HepG2 (cell line): ENCODE measurements around the gene SLC22A12. TPM values are rescaled to one million over a fixed set of nuclear protein-coding genes. Genes with fewer than 3 reads are reported as not detected.
A peak's percentile ranks its signal among the peaks of the same experiment; 100 is the strongest.

Experiments used
- ATAC-seq: fragments of 200-7000 bp; cut with Tn5 transposase; 3 replicates; pipeline ENCODE4 v1.9.1; 2020; ENCODE audit warnings: mild to moderate bottlenecking, moderate library complexity
- BruUV-seq: library from RNA; stranded (reverse); fragments of 400-500 nt; replicated peaks from 2 replicates; lab custom pipeline; 2021; lab: Mats Ljungman, UMichigan
- CTCF ChIA-PET: fragments of 300-600 bp; formaldehyde crosslinking; extraction: SDS; loops from one replicate; lab custom pipeline; 2021; ENCODE audit warnings: low total read pairs, inconsistent platforms, low intra/inter-chr PET ratio; lab: Yijun Ruan, JAX
- POLR2A ChIA-PET: fragments of 350-600 bp; sonication (Branson Sonifier 250); formaldehyde crosslinking; loops from one replicate; lab custom pipeline; 2020; ENCODE audit warnings: antibody characterized with exemption, inconsistent platforms; lab: Yijun Ruan, JAX
- DNase-seq: peaks from one replicate; pipeline ENCODE4 v3.0.0-alpha.2; 2015; ENCODE audit warnings: low spot score
- FAIRE-seq: peaks from 3 replicates; lab custom pipeline; 2011; peaks lifted over from hg19 to GRCh38; lab: Jason Lieb, UNC
- H2AFZ ChIP-seq: one replicate; pipeline ENCODE4 v1.6.1; 2011; ENCODE audit warnings: low read length, inconsistent platforms
- H3K27ac ChIP-seq: fragments of 300-600 bp; 3 replicates; pipeline ENCODE4 v1.8.0; 2011; ENCODE audit warnings: mixed run types, mild to moderate bottlenecking, mixed read lengths, low read length, inconsistent platforms; ENCODE audit not compliant: insufficient read depth; ENCODE audit errors: extremely low read length
- H3K27me3 ChIP-seq, 2 experiments: fragments of 200-600 bp in 1 of 2; 2 replicates in 1 of 2; 3 replicates in 1 of 2; pipeline versions ENCODE4 v1.6.0 to v1.8.0; 2011; ENCODE audit warnings: low read length in 2 of 2, mild to moderate bottlenecking in 2 of 2, moderate library complexity in 2 of 2, inconsistent platforms in 1 of 2; ENCODE audit not compliant: insufficient read depth in 2 of 2, control insufficient read depth in 1 of 2
- H3K36me3 ChIP-seq, 2 experiments: fragments of 200-600 bp in 1 of 2; replicated peaks in 1 of 2; 2 replicates in 1 of 2; 3 replicates in 1 of 2; pipeline versions ENCODE4 v1.5.1 to v1.8.0; 2011; ENCODE audit warnings: low read length in 2 of 2, inconsistent platforms in 1 of 2; ENCODE audit not compliant: insufficient read depth in 2 of 2, control insufficient read depth in 1 of 2
- H3K4me1 ChIP-seq: 2 replicates; pipeline ENCODE4 v1.5.1; 2012; ENCODE audit warnings: low read length, inconsistent platforms; ENCODE audit not compliant: insufficient read depth
- H3K4me2 ChIP-seq: 2 replicates; pipeline ENCODE4 v1.6.0; 2011; ENCODE audit warnings: low read depth, low read length, inconsistent platforms
- H3K4me3 ChIP-seq, 3 experiments: fragments of 200-600 bp in 1 of 3; sonication (generic), shearing (Covaris generic) in 1 of 3; replicated peaks in 1 of 3; 2 replicates each; pipeline ENCODE4 v1.5.1; 2011 to 2016; ENCODE audit warnings: low read length in 3 of 3, inconsistent platforms in 2 of 3, low read depth in 2 of 3, mild to moderate bottlenecking in 2 of 3, control low read depth in 1 of 3, mixed read lengths in 1 of 3; ENCODE audit not compliant: insufficient read depth in 1 of 3
- H3K79me2 ChIP-seq: one replicate; pipeline ENCODE4 v1.6.1; 2011; ENCODE audit warnings: low read length, inconsistent platforms; ENCODE audit not compliant: insufficient read depth
- H3K9ac ChIP-seq: 2 replicates; pipeline ENCODE4 v1.6.0; 2011; ENCODE audit warnings: mild to moderate bottlenecking, low read depth, low read length, inconsistent platforms; ENCODE audit not compliant: insufficient read depth
- H3K9me3 ChIP-seq: 2 replicates; pipeline ENCODE4 v1.5.1; 2012; ENCODE audit warnings: mild to moderate bottlenecking, low read length
- H4K20me1 ChIP-seq: 2 replicates; pipeline ENCODE4 v1.6.0; 2011; ENCODE audit warnings: inconsistent platforms, mild to moderate bottlenecking, low read length, moderate library complexity; ENCODE audit not compliant: insufficient read depth
- CAMTA2 ChIP-seq: sonication (generic); formaldehyde crosslinking; IDR thresholded peaks from 2 replicates; pipeline ENCODE4 v1.4.0; 2020; ENCODE audit warnings: mild to moderate bottlenecking, missing genetic modification reagents, borderline replicate concordance
- NFRKB ChIP-seq: fragments of 450-650 bp; IDR thresholded peaks from 2 replicates; pipeline ENCODE4 v1.6.1; 2017
- PLRG1 ChIP-seq: fragments of 450-650 bp; conservative IDR thresholded peaks from 2 replicates; pipeline ENCODE4 v1.6.1; 2016
- SRSF1 ChIP-seq: fragments of 200-400 bp; formaldehyde crosslinking; optimal IDR thresholded peaks from 2 replicates; pipeline ENCODE3; 2017; ENCODE audit warnings: mild to moderate bottlenecking, low read depth, low read length, moderate library complexity
- ZFP36L1 ChIP-seq: sonication (generic); formaldehyde crosslinking; IDR thresholded peaks from 2 replicates; pipeline ENCODE4 v1.8.0; 2022; ENCODE audit warnings: mild to moderate bottlenecking, missing genetic modification reagents, moderate library complexity
- ZNF468 ChIP-seq: sonication (generic); formaldehyde crosslinking; IDR thresholded peaks from 2 replicates; pipeline ENCODE4 v1.8.0; 2022; ENCODE audit warnings: mild to moderate bottlenecking, moderate library complexity, missing genetic modification reagents
- ZNF564 ChIP-seq: sonication (generic); formaldehyde crosslinking; IDR thresholded peaks from 2 replicates; pipeline ENCODE4 v1.8.1; 2023; ENCODE audit warnings: mild to moderate bottlenecking, missing genetic modification reagents
- ZNF652 ChIP-seq: IDR thresholded peaks from 2 replicates; pipeline ENCODE4 v1.6.1; 2016; ENCODE audit warnings: low read depth, borderline replicate concordance
- WGBS: methylation state at CpG from one replicate; pipeline ENCODE4 v1.1.6; 2017; ENCODE audit warnings: low lambda C conversion rate; 5-methylcytosine and 5-hydroxymethylcytosine counted together
- in situ Hi-C: cut with HindIII; loops from 2 replicates; pipeline ENCODE4 v1.10.0; 2017; ENCODE audit warnings: low pct_unique_long_range_greater_than_20kb; ENCODE audit not compliant: extremely low pct_ligation_motif_present
- intact Hi-C: fragments of 100-400 bp; cut with micrococcal nuclease; formaldehyde crosslinking; loops from one replicate; pipeline ENCODE4 v1.10.0; 2022; ENCODE audit not compliant: unreplicated experiment
- polyA plus RNA-seq, 8 experiments: library from polyadenylated mRNA; depleted of rRNA in 3 of 8; stranded (reverse) in 7 of 8; unstranded in 1 of 8; fragments of >200 nt; fragmentation: Illumina TruSeq in 4 of 8; extraction: Trizol in 4 of 8; gene quantifications; 2 replicates each; pipeline versions ENCODE4 v1.2.1 to v1.2.3, GENCODE V29; 2011 to 2016; ENCODE audit warnings: low read depth in 4 of 8, missing spikeins in 1 of 8, mixed read lengths in 1 of 8; ENCODE audit not compliant: insufficient read depth in 1 of 8
- total RNA-seq, 5 experiments: library from RNA; depleted of rRNA; stranded (reverse); fragments of >200 nt; fragmentation: Illumina TruSeq; extraction: Trizol; gene quantifications; 2 replicates each; pipeline ENCODE4 v1.2.3, GENCODE V29; 2016; ENCODE audit warnings: low read depth in 1 of 5
- TF ChIP-seq, protein P1 (sequence below): sonication (generic); formaldehyde crosslinking; IDR thresholded peaks from 2 replicates; pipeline ENCODE4 v1.5.0; 2020; ENCODE audit warnings: missing genetic modification reagents, mild to moderate bottlenecking, borderline replicate concordance

The SLC22A12 gene
- total and polyA plus RNA-seq, 2 of the 13 experiments (the other 11 are each of a cell fraction or from before 2014, with no cell fraction given), result not detected

DNA sequence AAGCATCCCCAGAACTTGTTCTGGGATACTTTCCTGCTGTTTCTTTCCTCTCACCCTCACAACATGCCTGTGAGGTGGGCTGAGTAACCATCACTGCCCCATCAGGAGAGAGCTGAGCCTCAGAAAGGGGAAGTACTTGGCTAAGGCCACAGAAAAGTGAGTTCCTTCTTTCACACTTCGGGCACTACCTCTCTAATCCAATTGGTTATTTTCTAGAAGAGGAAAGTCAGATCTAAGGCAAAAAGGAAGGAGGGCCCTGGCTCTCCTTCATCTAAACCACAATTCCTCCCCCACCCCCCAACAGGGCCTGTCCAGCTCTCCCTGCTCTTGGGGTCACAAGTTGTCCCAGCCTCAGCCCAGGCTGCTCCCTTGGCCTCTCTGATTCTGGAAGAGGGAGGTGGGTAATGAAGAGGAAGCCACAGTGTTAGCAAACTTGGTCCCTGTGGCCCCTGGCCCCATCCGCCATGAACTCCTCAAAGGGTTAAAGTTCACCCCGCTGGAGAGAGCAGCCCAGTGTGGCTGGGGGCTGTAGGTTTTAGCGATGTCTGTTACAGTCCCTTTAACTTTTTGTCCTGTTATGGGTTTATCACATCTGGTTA is 34.0 kb downstream of the SLC22A12 start:
- no peak overlapping the region for H2AFZ ChIP-seq
- POLR2A ChIA-PET, result no interaction called here
- no peak overlapping the region for H3K4me2 ChIP-seq
- H3K27me3 ChIP-seq, result peaks cover 2 to 51% of the 10 kb centered on the region in 2 experiments; a peak in 4 of 5 replicates
- no peak for ATAC-seq
- TF ChIP-seq ZNF652 (CRISPR knock-in tag) (0 out of 2 replicates have a peak, but pooled peaks have one; percentile 33), ZNF564 (CRISPR knock-in tag) (no peak)
- TF ChIP-seq, all 625 proteins: peak for 1
- Histone ChIP-seq H3K27ac (no peak overlapping the region), H3K4me1 (peaks cover 16% of the 10 kb centered on the region), H3K9me3 (no peaks in the 10 kb centered on the region), H3K9ac (no peak overlapping the region), H3K36me3 (no peaks in the 10 kb centered on the region), H4K20me1 (no peaks in the 10 kb centered on the region), H3K79me2 (no peaks in the 10 kb centered on the region), H3K4me3 (no peak overlapping the region)
- 39% methylated on average over 3 of the region's 4 CpGs for WGBS
- FAIRE-seq (no peak), DNase-seq (no peak)
- CTCF ChIA-PET, result no interaction called here
- in situ Hi-C loops (no loop called here), intact Hi-C loops (no loop called here)
- BruUV-seq, result no TSS peak

DNA sequence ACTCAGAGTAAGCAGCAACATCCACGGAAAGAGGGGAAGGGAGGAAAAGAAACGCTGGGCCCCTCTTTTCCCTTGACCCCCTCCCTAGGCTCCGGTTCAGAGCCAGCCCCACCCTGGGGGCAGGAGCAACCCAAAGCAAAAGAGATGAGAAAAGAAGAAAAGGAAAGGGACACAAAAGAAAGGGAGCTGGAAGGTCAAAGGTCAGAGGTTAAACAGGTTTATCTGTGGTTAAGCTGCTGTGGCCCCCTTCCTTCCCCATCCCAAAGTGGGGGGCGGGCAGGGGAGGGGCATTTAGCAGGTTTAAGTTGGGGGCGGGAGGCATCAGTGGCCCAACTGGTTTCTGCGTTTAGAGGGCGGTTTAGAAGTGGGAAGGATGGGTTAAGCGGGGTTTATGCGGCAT is 35.6 kb downstream of the SLC22A12 start:
- Histone ChIP-seq H3K4me1 (0 out of 2 replicates have a peak, but pooled peaks cover 4% of the 10 kb centered on the region), H3K4me3 (no peak overlapping the region), H3K27me3 (peaks cover 4 to 50% of the 10 kb centered on the region in 2 experiments), H3K9me3 (no peaks in the 10 kb centered on the region), H3K36me3 (no peaks in the 10 kb centered on the region), H4K20me1 (no peaks in the 10 kb centered on the region), H3K4me2 (no peak overlapping the region), H3K27ac (no peak overlapping the region), H3K79me2 (no peaks in the 10 kb centered on the region), H2AFZ (no peak overlapping the region), H3K9ac (no peak overlapping the region)
- no peak for FAIRE-seq
- TF ChIP-seq ZNF468 (CRISPR knock-in tag), result no peak
- TF ChIP-seq, protein P1, sequence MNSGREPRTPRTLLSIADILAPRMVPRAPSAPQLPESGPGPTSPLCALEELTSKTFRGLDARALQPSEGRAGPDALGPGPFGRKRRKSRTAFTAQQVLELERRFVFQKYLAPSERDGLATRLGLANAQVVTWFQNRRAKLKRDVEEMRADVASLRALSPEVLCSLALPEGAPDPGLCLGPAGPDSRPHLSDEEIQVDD (CRISPR knock-in tag), result no peak
- TF ChIP-seq NFRKB, result no peak
- no peak for TF ChIP-seq SRSF1
- TF ChIP-seq PLRG1, result no peak
- TF ChIP-seq CAMTA2 (CRISPR knock-in tag), result no peak
- no peak for TF ChIP-seq ZFP36L1 (CRISPR knock-in tag)
- intact Hi-C loops, result no loop called here
- no peak for DNase-seq
- BruUV-seq, result no TSS peak
- POLR2A ChIA-PET, result no interaction called here
- WGBS, result 34% methylated on average over 9 of the region's 9 CpGs
- no peak for ATAC-seq
- in situ Hi-C loops, result no loop called here
- CTCF ChIA-PET, result no interaction called here
